Renal pelvis (tissue), 4 donors: ENCODE measurements around the gene DGCR6L. TPM values are rescaled to one million over a fixed set of nuclear protein-coding genes. Genes with fewer than 3 reads are reported as not detected.
"Not testable (repeated sequence)": the region's sequence is repeated elsewhere in the genome, so short reads cannot be mapped to it uniquely, and the experiment has no call there.

ENCODE experiments used
- DNase-seq: peaks from one replicate; pipeline ENCODE4 v3.0.0-alpha.2; 2013
- polyA plus RNA-seq, 3 donors: library from polyadenylated mRNA; unstranded; fragments of 120-200 nt; gene quantifications; one replicate each; pipeline ENCODE4 v1.2.1, GENCODE V29; 2013; ENCODE audit not compliant: insufficient read length in 3 of 3

Gene DGCR6L
- polyA plus RNA-seq, 3 donors: 54.6 to 66.3 (median 63.8) TPM

DNA sequence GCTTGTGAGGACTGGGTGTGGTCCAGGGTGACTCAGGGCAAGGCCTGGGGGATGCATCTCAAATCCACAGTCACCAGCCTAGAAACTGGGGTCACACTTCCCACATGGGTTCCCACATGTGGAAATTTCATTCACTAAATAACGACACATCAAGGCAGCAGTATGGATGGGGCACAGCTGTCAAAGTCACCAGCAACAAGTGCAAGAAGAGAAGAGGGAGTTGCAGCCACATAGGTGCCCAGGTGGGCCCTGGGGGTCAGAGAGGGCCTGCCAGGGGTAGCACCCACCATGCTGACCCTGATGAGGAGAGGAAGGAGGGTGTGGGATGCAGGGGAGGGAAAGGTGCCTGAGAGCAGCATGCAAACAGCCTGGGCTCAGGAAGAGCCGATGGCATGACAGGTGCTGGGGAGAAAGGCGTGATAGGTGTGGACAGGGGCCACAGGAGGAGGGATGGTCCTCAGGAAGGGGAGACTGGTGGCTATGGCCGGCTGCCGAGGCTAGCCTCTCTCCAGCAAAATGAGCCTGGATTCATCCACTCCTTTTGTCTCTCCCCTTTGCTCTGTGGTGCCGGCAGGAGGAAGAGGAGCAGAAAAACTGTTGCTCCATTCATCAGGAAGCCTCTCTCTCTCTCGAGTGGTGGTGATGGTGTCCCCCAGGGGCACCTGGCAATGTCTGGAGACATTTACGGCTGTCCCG lies 22.3 kb downstream of the DGCR6L start:
- DNase-seq: no peak

DNA sequence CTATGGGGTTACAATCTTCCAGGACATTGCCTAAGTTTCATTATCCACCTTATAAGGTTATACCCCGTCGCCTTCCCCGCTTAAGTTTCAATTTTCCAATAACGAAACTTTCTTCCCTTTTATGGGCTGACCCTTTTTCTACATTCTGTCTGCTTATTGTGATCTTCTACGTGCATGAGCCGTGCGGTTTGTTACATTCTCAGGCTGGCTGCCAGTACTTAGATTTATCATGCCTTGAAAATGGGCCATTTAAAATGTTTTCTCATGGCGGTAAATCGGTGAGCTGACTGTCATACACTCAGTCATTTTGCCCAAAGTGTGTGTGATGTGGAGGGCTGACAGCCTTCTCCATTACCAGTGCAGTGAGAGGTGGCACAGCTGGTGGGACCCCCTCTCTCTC lies 23.3 kb downstream of the DGCR6L start:
- DNase-seq: no peak

DNA sequence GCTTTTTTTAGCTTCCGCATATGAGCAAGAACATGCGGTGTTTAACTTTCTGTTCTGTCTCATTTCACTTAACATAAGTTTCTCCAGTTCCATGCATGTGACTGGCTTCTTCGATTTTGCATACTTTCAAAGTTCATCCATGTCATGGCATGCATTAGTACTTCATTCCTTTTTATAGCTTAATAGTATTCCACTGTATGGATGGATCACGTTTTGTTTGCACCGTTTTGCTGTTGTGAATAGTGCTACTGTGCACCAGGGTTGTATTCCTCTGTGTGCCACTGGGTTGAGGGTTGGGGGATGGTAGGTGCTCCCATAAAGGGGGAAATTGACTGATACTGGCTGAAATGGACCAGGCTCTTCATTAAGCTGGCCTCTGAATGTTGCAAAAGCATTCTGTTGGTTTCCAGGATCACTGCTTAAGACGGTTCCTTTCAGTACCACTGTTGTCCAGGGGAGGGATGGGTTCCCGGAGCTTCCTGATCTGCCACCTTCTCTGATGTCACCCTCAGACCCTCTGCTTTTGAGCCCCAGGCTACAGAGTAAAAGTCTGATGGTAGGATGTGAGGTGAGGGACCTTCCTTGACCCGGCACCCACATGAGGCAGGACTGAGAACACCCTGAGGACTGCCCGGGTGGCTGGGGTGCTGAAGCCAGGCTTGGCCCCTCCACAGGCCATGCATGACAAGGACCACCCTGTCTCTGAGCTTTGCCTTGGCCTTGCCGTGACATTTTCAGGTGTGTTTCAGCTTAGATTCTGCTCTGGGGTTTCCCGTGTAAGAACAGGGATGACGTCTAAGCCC lies 24.4 kb downstream of the DGCR6L start:
- DNase-seq: no peak

DNA sequence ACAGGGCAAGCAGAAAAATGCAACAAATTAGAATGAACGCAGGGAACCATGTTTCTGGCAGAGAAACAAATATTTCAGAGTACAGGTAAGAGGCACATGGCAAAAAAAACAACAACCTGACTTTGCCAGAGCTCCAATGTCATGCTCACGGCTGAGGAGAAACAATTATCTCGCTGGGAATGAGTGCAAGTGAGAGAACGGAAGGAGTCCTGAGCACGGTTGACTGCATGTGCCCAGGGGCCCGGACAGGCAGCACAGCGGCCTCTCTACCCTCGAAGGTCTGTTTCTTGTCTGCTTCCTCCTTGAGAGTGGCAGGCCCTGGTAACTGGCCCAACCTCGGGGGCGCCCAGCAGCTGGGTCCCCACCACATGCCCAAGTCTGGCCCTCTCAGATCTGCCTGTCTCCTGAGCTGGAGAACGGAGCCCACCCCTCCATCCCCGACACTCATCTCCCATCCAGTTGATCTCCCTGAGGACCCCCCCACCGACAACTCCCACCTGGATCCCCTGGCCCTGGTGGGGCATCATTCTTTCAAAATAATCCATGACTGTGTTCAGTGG lies 27.1 kb downstream of the DGCR6L start:
- DNase-seq: peak; percentile 21

DNA sequence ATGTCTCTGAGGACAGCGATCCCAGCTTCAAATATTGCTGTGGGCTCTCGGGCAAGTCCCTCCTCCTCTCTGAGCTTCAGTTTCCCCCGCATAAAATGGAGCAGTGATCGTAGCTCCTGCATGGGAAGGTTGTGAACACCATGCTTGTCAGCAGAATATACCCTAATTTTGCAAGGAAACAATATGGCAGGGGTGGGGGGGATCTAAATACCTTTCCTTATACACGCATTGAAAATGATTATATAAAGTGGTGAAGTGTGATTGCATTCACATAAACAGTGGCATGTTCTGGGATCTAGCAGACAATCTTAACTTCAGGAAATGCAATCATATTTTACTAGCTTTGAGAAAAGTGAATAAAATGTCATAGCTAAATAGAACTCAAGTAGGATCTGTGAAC lies 27.8 kb downstream of the DGCR6L start:
- no peak for DNase-seq

DNA sequence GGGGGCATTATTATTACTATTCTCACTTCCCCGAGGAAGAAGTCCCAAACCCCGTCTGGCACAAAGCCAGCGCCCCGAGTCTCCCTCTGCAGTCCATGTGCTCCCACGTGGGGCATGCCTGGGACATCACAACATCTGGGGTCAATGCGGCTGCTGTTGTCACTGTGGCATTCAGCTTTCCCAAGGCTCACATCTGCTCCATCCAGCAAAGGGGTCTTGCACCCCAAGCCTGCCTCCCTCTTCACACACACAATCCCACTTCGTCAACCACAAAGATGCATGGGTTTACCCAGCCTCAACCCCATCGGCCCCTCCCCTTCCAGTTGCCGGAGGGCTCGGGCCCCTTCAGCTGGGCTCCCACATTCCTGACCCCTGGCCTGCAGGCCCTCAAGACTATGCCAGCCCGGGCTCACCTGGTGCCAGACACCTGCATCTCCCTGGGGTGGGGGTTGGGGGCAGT lies 28.2 kb downstream of the DGCR6L start:
- no peak for DNase-seq

DNA sequence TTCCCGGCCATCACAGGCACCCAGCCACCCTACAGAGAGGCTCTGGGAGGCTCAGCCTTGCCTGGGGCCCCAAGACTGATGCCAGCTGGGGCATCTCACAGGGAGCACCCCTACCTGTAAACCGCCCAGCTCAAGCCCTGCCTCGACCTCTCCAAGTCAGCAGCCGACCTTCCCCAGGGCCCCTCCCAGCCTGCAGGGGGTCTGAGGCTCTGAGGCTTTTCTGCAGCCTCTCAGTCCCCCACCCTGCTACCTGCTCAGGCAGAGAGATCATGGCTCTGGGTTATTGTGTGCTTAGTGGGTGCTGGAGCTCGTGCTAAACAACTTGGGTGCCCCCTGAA lies 28.6 kb downstream of the DGCR6L start:
- DNase-seq: no peak

DNA sequence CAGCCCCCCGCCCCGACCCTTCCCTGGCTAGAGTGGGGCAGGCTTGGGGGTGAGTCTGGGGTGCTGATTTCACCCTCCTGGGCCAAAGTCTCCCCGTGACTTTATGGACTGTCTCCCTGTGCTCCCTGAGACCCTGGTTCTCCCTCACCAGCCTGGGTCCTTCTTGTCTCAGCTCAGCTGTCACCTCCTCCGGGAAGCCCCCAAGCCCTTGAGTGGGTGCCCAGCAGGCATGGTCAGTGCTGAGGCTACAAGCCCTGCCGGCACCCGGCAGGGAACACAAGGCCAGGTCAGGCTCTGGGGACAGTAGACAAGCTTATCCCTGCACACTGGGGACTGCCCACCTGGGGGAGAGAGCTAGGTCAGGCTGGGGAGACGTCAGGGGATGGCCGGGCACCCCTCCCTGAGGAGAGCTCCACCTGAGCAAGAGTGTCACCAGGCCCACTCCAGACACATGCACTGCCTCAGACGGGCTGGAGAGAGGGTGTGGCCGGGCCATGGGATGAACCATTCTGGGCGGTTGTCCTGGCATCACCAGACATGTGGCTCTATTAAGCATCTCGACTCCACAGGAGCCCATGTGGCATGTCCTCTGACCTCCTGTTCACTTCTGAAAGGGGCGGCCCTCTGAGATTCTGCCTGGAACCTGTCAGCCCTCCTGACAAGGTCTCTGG lies 29.1 kb downstream of the DGCR6L start:
- DNase-seq: no peak

DNA sequence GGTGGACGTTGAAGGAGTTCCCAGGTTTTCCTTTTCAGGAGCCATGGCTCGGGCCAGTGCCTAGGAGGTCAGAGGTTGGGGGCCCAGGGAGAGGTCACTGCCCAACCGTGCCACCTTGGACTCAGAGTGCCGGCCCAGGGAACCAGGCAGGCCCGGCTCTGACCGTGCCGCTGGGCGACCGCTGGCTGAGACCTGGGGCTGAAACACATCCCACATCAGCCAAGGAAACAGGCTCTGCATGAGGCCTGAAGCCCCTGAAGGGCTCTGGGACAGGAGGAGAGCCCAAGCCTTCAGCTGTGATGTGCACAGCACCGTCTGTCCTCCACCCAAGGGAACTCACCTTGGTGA lies 29.8 kb downstream of the DGCR6L start:
- no peak for DNase-seq

DNA sequence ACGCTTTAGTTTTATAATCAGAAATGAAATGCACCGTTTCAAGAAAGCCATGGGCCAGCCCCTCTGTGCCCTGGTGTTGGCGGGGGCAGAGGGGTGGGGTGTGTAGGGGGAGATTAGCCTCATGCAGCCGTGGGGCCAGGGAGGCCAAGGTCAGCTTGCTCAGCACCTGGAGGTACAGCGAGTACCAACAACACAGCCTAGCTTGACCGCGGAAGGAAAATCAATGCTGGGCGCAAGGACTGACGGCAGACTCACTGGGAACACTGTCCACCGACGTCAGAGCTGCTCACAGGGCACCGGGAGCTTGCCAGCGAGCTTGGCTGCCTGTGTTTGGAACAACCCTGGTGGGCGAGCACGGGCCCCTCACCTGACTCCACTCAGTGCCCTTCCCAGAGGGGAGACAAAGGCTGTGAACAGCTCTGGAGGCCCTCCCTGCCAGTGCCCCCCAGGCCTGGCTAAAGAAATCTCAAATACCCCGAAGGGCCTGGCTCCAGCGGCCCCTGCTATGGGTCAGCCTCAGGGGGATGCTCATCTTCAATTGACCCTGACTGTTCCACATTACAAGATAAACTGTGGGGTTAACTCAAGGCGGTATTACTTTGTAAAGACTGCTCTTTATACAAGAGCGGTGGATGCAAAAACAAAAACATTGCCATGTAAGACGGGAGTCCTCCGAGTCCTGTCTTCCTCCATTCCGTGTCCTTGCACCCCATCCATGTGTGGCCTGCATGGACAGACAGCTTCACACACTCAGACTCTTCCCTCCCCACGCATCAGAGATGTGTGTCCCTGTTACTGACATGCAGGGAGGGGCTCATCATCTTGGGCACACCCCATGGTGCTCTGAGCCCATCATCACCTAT lies 30.4 kb downstream of the DGCR6L start:
- DNase-seq: not testable (repeated sequence)

DNA sequence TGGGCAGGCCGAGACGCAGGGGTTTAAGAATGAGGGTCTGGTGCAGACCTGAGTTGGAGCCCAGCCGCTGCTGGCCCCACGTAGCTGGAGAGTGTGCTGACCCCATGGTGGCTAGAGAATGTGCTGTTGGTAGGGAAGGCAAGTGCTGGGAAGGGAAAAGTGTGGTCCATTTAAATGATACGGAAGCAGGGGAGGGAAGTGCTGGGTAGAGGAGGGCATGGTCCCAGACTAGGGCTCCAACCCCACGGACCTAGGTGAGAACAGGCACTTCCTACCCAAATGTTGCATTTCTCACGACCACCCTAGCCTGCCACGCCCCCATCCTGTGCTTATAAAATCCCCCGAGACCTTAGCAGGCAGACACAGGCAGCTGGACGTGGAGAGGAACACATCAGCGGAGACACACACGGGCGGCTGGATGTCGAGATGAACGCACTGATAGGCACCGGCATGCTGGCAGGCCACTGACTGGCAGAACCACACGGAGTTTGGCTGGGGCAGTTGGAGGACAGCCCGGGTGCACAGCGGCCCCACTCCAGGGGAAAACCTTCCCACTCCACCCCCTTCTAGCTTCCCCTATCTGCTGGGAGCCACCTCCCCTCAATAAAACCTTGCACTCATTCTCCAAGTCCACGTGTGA lies 33.0 kb downstream of the DGCR6L start:
- DNase-seq: not testable (repeated sequence)

DNA sequence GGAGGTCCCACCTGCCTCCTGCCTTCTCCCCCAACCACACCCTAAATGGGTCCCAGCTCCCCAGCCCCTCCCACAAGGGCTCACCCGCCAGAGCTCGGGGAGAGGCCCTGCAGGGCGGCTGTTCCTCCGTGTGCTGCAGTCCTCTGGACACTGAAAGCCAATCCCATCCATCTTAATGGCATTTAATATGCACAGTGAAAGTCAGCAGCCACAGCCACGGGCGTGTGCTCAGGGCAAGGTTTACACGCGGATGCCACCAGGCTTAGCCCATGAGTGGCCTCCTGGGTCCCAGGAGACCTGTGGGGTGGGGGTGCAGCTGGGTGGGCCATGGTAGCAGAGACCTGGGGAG lies 33.6 kb downstream of the DGCR6L start:
- not testable (repeated sequence) for DNase-seq

DNA sequence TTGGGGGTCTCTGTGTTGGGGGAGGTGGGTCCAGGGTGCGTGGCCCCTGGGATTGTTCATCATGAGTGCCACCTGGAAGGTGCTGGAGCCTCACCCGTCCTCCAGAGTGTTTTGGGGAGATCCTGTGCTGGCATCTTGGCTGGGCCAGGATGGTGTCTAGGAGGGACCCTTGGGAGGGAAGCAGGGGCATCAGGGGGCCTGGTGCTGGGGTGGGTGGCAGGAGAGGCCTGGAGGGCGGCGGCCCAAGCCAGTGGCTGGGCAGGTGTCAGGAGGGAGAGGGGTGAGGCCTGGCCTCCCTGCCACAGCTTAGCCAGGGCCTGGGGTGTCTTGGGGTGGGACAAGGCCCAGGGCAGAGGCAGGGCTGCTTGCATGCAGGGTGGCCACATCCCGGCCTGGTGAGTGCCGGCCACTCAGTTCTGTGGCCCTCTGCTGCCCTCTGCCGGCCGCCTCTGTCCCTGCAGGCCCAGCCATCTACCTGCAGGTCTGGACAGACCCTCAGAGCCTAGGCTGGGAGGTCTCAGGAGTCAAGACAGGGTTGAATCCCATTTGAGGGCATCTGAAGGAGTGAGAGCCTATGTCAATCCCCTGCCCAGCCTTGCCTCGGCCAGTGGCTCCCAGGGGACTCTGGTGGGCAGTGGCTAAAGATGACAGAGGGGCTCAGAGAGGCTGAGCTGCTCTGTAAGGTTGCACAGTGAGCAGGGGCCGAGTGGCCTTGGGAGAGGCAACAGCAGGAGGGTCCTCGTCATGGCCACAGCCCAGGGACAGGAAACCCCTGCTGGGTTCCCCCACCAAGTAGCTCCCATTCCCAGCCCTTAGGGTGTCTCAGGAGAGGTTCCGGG lies 34.2 kb downstream of the DGCR6L start:
- DNase-seq: not testable (repeated sequence)

DNA sequence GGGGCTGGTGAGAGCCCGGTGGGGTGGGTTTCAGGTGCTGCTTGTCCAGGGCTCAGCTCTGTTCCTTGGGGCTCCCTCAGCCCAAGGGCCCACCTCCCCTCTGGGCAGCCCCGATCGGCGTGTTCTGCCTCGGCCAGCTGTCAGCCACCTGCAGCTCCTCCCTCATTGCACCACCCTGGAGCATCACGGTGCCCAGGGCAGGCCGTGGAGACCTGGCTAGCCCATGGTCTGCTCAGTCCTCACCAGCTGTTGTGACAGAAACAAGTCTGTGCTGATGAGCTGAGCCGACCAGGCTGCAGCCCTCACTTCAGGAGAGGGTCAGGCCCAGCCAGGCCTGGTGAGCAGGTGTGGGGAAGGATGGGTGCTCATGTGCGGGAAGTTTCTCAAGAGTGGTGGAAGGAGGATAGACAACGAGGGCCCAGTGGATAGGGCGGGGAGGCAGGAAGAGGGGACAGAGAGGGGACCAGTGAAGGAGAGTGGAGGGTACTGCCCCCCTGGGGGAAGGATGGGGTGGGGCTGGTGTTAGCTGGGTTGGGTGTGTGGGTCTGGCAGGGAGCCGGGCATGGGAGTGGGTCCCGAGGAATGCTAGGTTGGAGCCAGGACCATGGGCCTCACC lies 35.3 kb downstream of the DGCR6L start:
- no peak for DNase-seq

DNA sequence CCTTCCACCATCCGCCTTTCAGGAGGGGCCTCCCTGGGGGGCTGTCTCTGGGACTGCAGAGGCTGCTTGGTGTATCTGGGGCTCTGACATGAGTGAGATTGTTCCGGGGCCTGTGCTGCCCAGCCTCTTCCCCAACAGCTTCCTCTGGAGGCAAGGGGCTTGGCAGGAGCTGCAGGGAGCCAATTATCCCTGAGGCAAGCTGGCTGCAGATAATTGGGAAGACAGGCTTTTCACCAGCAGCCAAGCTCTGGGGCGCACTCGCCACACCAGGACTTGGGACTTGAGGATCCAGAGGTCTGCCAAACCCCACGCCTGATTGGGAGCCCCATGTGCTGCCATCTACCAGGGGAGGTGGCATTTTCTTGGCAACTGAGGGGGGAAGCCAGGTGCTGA lies 36.2 kb downstream of the DGCR6L start:
- DNase-seq: no peak

DNA sequence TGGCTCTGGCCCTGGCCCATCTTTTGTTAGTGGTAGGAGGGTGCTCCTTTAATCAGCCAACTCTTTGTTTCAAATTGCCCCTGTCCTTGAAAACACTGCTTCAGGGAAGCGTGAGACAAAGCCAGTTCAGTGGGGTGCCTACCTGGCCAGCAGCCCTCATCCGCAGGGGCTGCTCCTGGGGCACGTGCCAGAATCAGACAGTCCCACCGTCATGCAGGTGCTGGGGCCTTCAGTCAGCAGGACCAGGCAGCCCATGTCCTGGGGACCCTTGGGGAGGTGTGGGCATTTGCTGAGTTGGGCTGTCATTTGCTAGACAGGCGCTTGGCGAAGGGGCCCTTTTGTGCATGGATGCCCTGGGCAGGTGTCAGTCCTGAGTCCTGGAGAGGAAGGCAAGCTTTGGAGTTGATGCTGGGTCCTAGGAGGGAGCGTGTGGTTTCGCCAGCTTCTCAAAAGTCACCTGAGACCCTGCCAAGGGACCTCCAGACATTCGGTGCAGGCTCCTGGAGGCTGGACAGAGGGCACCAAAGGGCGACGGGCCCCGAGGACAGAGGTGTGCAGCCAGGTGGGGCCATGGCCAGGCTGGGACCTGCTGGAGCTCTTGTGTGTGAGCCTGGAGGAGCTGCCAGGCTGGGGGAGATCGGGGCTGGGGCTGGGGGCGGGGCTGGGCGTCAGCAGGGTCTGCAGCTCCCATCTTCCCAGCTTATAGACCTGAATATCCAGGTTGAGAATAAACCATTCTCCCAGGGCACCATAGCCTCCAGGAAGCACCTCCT lies 36.8 kb downstream of the DGCR6L start:
- DNase-seq: no peak

DNA sequence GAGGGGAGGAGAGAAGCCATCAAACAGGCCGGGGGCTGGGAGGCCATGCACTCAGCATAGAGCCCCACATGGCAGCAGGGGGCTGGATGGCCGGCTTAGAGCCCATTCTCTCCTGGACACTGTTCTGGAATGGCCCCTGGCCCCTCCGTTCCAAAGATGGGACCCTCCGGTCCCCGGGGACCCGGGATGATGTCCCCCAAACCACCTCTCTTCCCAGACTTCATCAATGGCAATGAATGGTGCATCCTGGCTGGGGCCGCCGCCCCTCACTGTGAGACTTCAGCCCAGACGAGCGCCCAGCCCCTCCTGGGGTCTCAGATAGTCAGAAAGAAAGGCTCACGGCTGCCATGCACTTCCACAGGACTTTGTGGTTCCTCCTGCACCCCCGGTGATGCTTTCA lies 38.0 kb downstream of the DGCR6L start:
- DNase-seq: no peak

DNA sequence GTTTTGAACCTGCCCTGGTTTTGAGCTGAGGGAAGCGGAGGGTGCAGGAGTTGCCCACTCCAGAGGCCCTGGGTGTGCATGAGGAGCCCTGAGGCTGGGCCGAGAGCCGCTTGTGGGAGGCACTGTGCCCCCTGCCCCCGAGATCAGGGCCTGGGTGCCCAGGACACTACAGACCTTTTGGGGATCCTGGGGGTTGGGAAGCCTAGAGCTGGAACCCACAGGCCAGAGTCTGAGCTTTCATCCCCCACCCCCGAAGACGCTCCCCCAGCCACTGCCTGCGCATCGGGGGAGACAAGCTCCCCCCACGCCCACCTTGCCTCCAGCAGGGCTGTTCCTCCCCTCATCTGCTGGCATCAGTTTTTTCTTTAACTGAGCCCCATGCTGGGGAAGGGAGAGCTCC lies 38.4 kb downstream of the DGCR6L start:
- DNase-seq: not testable (repeated sequence)

DNA sequence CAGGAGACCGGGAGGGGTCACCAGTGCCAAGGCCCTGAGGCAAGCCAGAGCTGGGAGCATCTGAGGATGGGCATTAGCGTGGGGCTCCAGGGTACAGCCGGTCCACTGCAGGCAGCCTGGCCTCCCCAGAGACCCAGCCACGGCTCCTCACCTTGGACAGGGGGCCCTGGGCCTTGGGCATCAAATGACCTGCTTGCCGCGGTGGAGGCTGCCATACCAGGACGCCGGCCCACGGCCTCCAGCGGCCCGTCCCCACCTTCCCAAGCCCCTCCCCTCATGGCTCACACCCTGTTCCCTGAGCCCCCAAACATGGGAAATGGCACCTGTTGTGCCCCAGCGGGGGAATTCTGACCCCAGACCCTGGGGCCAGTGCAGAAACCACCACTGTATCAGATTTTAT lies 39.0 kb downstream of the DGCR6L start:
- DNase-seq: no peak
